ENCODE data around the gene RPL10A. TPM values are rescaled to one million over a fixed set of nuclear protein-coding genes. Genes with fewer than 3 reads are reported as not detected.

Gene RPL10A
- polyA plus RNA-seq, 1 of the 3 experiments (the other 2 are of a cell fraction) = 3,548 TPM

DNA sequence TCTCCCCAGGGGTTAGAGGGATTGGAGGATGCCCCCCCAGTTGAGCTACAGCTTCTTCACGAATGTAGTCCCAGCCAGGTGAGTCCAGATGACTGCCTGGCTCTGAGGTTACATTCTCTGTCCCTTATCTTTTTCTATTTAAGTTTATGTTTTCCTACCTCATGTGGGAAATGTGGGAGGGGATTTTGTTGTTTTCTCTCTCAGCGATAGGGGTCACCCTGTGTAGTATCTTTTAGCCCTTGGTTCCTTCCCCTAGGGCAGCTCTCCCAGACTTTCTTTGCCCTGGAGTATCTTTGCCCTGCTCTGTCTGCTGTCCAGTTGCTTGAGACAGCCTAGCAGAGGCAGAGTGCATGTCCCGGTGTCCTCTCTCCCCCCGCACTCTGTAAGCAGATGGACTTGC, 10.3 kb upstream of the RPL10A start:
- peaks cover 0 to 10% of the 10 kb centered on the region in 2 experiments for H3K36me3 ChIP-seq (replicated peaks in 1 of 2; ENCODE audit: control insufficient read depth in 1 of 2, insufficient read depth in 2 of 2, low read length in 1 of 2)
- no peak overlapping the region for H3K9ac ChIP-seq
- WGBS (ENCODE audit: low lambda C conversion rate) = 97% methylated on average over 4 of the region's 4 CpGs
- H3K9me3 ChIP-seq = no peaks in the 10 kb centered on the region
- peaks cover 4% of the 10 kb centered on the region; the same call in 1 of the 2 replicates for H3K79me2 ChIP-seq (ENCODE audit: insufficient read depth)
- H2AFZ ChIP-seq (ENCODE audit: low read depth) = no peak overlapping the region
- H3K4me2 ChIP-seq = no peak overlapping the region
- ChIA-PET POLR2A (interaction anchor here (1.1 kb wide), 1 partner anchor 279 kb away, joined by 6 read pairs; the partner anchor contains the start of gene ARMC12), CTCF (interaction anchor here (1.1 to 3.0 kb wide), 4 partner anchors 8 to 163 kb away, joined by 3 to 13 read pairs (median 7); partner anchors contain the start of gene PPARD)
- no peak for DNase-seq
- no peaks in the 10 kb centered on the region for H3K27me3 ChIP-seq (ENCODE audit: insufficient read depth)
- H3F3A ChIP-seq (replicated peaks; ENCODE audit: insufficient read depth) = no peaks in the 10 kb centered on the region
- H3K4me1 ChIP-seq (ENCODE audit: control insufficient read depth in 1 of 2, insufficient read depth in 2 of 2, low read depth in 1 of 2, low read length in 1 of 2) = peaks cover 0 to 7% of the 10 kb centered on the region in 2 experiments; a peak in 2 of 4 replicates
- no peak overlapping the region for H3K27ac ChIP-seq (ENCODE audit: low read depth in 2 of 2, low read length in 1 of 2)
- no peak overlapping the region for H3K4me3 ChIP-seq (ENCODE audit: low read depth in 2 of 2, low read length in 1 of 2)
- no peak for TF ChIP-seq MEF2A (IDR thresholded peaks at IDR 0.05; ENCODE audit: borderline replicate concordance, low read depth)
- TF ChIP-seq, protein P1, sequence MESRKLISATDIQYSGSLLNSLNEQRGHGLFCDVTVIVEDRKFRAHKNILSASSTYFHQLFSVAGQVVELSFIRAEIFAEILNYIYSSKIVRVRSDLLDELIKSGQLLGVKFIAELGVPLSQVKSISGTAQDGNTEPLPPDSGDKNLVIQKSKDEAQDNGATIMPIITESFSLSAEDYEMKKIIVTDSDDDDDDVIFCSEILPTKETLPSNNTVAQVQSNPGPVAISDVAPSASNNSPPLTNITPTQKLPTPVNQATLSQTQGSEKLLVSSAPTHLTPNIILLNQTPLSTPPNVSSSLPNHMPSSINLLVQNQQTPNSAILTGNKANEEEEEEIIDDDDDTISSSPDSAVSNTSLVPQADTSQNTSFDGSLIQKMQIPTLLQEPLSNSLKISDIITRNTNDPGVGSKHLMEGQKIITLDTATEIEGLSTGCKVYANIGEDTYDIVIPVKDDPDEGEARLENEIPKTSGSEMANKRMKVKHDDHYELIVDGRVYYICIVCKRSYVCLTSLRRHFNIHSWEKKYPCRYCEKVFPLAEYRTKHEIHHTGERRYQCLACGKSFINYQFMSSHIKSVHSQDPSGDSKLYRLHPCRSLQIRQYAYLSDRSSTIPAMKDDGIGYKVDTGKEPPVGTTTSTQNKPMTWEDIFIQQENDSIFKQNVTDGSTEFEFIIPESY (IDR thresholded peaks at IDR 0.05; ENCODE audit: borderline replicate concordance, low read depth) = no peak
- TF ChIP-seq, protein P2, sequence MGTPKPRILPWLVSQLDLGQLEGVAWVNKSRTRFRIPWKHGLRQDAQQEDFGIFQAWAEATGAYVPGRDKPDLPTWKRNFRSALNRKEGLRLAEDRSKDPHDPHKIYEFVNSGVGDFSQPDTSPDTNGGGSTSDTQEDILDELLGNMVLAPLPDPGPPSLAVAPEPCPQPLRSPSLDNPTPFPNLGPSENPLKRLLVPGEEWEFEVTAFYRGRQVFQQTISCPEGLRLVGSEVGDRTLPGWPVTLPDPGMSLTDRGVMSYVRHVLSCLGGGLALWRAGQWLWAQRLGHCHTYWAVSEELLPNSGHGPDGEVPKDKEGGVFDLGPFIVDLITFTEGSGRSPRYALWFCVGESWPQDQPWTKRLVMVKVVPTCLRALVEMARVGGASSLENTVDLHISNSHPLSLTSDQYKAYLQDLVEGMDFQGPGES (IDR thresholded peaks at IDR 0.05; ENCODE audit: low read depth, low read length) = no peak
- no peaks in the 10 kb centered on the region for H3K9me2 ChIP-seq
- H4K20me1 ChIP-seq (ENCODE audit: insufficient read depth) = no peaks in the 10 kb centered on the region

DNA sequence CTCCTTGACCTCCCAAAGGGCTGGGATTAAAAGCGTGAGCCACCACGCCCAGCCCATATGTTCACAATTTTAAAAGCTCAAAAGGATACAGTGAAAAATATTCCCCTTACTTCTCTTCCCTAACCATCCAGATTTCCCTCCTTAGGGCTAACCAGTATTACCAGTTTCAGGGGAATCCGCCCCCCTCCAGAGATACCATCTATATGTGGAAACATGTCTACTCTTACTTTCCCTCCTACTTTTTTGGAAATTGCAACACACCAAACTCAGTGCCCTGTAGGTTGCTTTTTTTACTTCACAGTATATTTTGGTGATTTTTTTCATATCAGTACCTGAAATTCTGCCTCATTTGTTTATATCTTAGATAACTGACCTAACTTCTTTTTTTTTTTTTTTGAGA, 6.9 kb upstream of the RPL10A start:
- ChIA-PET POLR2A (no interaction called here), CTCF (interaction anchor here (1.4 kb wide), 1 partner anchor 118 kb away, joined by 3 read pairs; no protein-coding TSS in a partner anchor)
- no peaks in the 10 kb centered on the region for H3K9me2 ChIP-seq
- H3K27ac ChIP-seq (ENCODE audit: low read depth in 2 of 2, low read length in 1 of 2) = no peak overlapping the region
- no peak for DNase-seq
- no peak overlapping the region for H2AFZ ChIP-seq (ENCODE audit: low read depth)
- TF ChIP-seq NRF1 (IDR thresholded peaks at IDR 0.05; ENCODE audit: low read depth, low read length) (no peak), MXI1 (IDR thresholded peaks at IDR 0.05; ENCODE audit: low read depth, low read length) (no peak), EP300 (IDR thresholded peaks at IDR 0.05; ENCODE audit: borderline replicate concordance in 1 of 2, low read depth in 1 of 2, low read length in 1 of 2) (no peak), YY1 (IDR thresholded peaks at IDR 0.05; ENCODE audit: low read depth) (no peak), SIN3A (IDR thresholded peaks at IDR 0.05; ENCODE audit: borderline replicate concordance, low read depth, low read length) (no peak)
- TF ChIP-seq, protein P1 (IDR thresholded peaks at IDR 0.05; ENCODE audit: borderline replicate concordance, low read depth) = no peak
- TF ChIP-seq, protein P3, sequence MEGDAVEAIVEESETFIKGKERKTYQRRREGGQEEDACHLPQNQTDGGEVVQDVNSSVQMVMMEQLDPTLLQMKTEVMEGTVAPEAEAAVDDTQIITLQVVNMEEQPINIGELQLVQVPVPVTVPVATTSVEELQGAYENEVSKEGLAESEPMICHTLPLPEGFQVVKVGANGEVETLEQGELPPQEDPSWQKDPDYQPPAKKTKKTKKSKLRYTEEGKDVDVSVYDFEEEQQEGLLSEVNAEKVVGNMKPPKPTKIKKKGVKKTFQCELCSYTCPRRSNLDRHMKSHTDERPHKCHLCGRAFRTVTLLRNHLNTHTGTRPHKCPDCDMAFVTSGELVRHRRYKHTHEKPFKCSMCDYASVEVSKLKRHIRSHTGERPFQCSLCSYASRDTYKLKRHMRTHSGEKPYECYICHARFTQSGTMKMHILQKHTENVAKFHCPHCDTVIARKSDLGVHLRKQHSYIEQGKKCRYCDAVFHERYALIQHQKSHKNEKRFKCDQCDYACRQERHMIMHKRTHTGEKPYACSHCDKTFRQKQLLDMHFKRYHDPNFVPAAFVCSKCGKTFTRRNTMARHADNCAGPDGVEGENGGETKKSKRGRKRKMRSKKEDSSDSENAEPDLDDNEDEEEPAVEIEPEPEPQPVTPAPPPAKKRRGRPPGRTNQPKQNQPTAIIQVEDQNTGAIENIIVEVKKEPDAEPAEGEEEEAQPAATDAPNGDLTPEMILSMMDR (IDR thresholded peaks at IDR 0.05) = no peak
- no peaks in the 10 kb centered on the region for H3F3A ChIP-seq (replicated peaks; ENCODE audit: insufficient read depth)
- no peak overlapping the region for H3K4me2 ChIP-seq
- H3K36me3 ChIP-seq (replicated peaks in 1 of 2; ENCODE audit: control insufficient read depth in 1 of 2, insufficient read depth in 2 of 2, low read length in 1 of 2) = peaks cover 0 to 7% of the 10 kb centered on the region in 2 experiments
- no peaks in the 10 kb centered on the region for H4K20me1 ChIP-seq (ENCODE audit: insufficient read depth)
- WGBS (ENCODE audit: low lambda C conversion rate) = 86% methylated on average over 3 of the region's 3 CpGs
- no peaks in the 10 kb centered on the region for H3K9me3 ChIP-seq
- no peaks in the 10 kb centered on the region for H3K4me1 ChIP-seq (ENCODE audit: control insufficient read depth in 1 of 2, insufficient read depth in 2 of 2, low read depth in 1 of 2, low read length in 1 of 2)
- H3K4me3 ChIP-seq (ENCODE audit: low read depth in 2 of 2, low read length in 1 of 2) = no peak overlapping the region
- no peaks in the 10 kb centered on the region for H3K27me3 ChIP-seq (ENCODE audit: insufficient read depth)
- H3K79me2 ChIP-seq (ENCODE audit: insufficient read depth) = no peaks in the 10 kb centered on the region
- H3K9ac ChIP-seq = no peak overlapping the region

All from SK-N-SH (cell line).